NB4 (cell line): ENCODE measurements around the gene SLC35E1.

Experiments used
- DNase-seq: peaks from one replicate; pipeline ENCODE4 v3.0.0; 2010; ENCODE audit warnings: low read depth
- H3K4me3 ChIP-seq: one replicate; pipeline ENCODE4 v1.5.1; 2011; ENCODE audit warnings: mild to moderate bottlenecking, low read depth, low read length, moderate library complexity
- CTCF ChIP-seq: IDR thresholded peaks from one replicate; pipeline ENCODE4 v1.5.1; 2012; ENCODE audit warnings: low read depth, low read length
- MAX ChIP-seq: IDR thresholded peaks from 2 replicates; pipeline ENCODE4 v1.6.1; 2011; ENCODE audit warnings: low read depth, low read length
- MYC ChIP-seq: IDR thresholded peaks from 2 replicates; pipeline ENCODE4 v1.6.1; 2011; ENCODE audit warnings: low read depth, low read length
- POLR2A ChIP-seq: IDR thresholded peaks from 2 replicates; pipeline ENCODE4 v1.6.1; 2011; ENCODE audit warnings: mild to moderate bottlenecking; ENCODE audit not compliant: insufficient read length; ENCODE audit errors: extremely low read depth

Gene SLC35E1

GRCh38 chr19:16591803-16592556 lies 19.8 kb upstream of the SLC35E1 start:
- DNase-seq: no peak
- no peak for TF ChIP-seq MAX
- TF ChIP-seq POLR2A: no peak
- no peak for TF ChIP-seq CTCF
- TF ChIP-seq MYC: no peak

GRCh38 chr19:16590876-16591802 lies 18.9 kb upstream of the SLC35E1 start:
- no peak for TF ChIP-seq CTCF
- TF ChIP-seq MYC: no peak
- TF ChIP-seq MAX: no peak
- no peak for TF ChIP-seq POLR2A
- no peak overlapping the region for H3K4me3 ChIP-seq
- no peak for DNase-seq

More at GRCh38 chr19:16591803-16592556, 19.8 kb upstream of the SLC35E1 start:
- H3K4me3 ChIP-seq: no peak overlapping the region

- no peak overlapping the region for H3K4me3 ChIP-seq
- DNase-seq: peak; percentile 36
- TF ChIP-seq CTCF: no peak
- TF ChIP-seq POLR2A: no peak
- TF ChIP-seq MYC: no peak
- TF ChIP-seq MAX: no peak
These were observed 17.7 kb upstream of the SLC35E1 start for GRCh38 chr19:16589917-16590316.

GRCh38 chr19:16588824-16589577 lies 16.8 kb upstream of the SLC35E1 start:
- no peak for TF ChIP-seq CTCF
- no peak for TF ChIP-seq POLR2A
- TF ChIP-seq MYC: no peak
- TF ChIP-seq MAX: no peak
- no peak overlapping the region for H3K4me3 ChIP-seq
- no peak for DNase-seq
